GM12878 (cell line): ENCODE data around the gene R3HDM1. TPM values are rescaled to one million over a fixed set of nuclear protein-coding genes. Genes with fewer than 3 reads are reported as not detected.

Experiments used
- FOXM1 ChIP-seq: IDR thresholded peaks from 2 replicates; pipeline ENCODE4 v1.6.1; 2012; ENCODE audit warnings: low read depth, mild to moderate bottlenecking, inconsistent platforms, low read length, moderate library complexity
- IRF3 ChIP-seq: fragments of 450-650 bp; IDR thresholded peaks from 2 replicates; pipeline ENCODE4 v1.6.1; 2014; ENCODE audit warnings: mild to moderate bottlenecking
- KDM1A ChIP-seq: fragments of 200-600 bp; sonication (generic); IDR thresholded peaks from 2 replicates; pipeline ENCODE4 v1.6.1; 2016; ENCODE audit warnings: borderline replicate concordance
- MEF2A ChIP-seq: IDR thresholded peaks from 2 replicates; pipeline ENCODE4 v1.6.1; 2011; ENCODE audit warnings: low read depth, mild to moderate bottlenecking, low read length, moderate library complexity; ENCODE audit not compliant: insufficient read depth
- MXI1 ChIP-seq: fragments of 150-350 bp; IDR thresholded peaks from 2 replicates; pipeline ENCODE4 v1.6.1; 2011; ENCODE audit warnings: low read depth, mild to moderate bottlenecking, inconsistent platforms, low read length, improper control_type of control experiment
- NFYA ChIP-seq: IDR thresholded peaks from 2 replicates; pipeline ENCODE4 v1.6.1; 2011; ENCODE audit warnings: low read depth, mild to moderate bottlenecking, low read length, improper control_type of control experiment, borderline replicate concordance
- POLR2A ChIP-seq: IDR thresholded peaks from 2 replicates; pipeline ENCODE4 v1.6.1; 2011; ENCODE audit warnings: low read depth, mild to moderate bottlenecking, low read length
- RBBP5 ChIP-seq: fragments of 200-600 bp; sonication (generic); conservative IDR thresholded peaks from 2 replicates; pipeline ENCODE4 v1.6.1; 2016
- RELB ChIP-seq: fragments of 450-650 bp; IDR thresholded peaks from 2 replicates; pipeline ENCODE4 v1.6.1; 2017; ENCODE audit warnings: low read depth, mild to moderate bottlenecking, moderate library complexity
- RFX5 ChIP-seq: IDR thresholded peaks from 2 replicates; pipeline ENCODE4 v1.6.1; 2011; ENCODE audit warnings: low read depth, low read length, improper control_type of control experiment
- SIN3A ChIP-seq: IDR thresholded peaks from 2 replicates; pipeline ENCODE4 v1.6.1; 2012; ENCODE audit warnings: low read depth, low read length, improper control_type of control experiment
- SIX5 ChIP-seq: IDR thresholded peaks from 2 replicates; pipeline ENCODE4 v1.6.1; 2011; ENCODE audit warnings: mild to moderate bottlenecking, low read depth, low read length, moderate library complexity; ENCODE audit not compliant: severe bottlenecking
- SMC3 ChIP-seq: IDR thresholded peaks from 2 replicates; pipeline ENCODE4 v1.6.1; 2011; ENCODE audit warnings: low read length, improper control_type of control experiment, borderline replicate concordance
- SREBF2 ChIP-seq: IDR thresholded peaks from 2 replicates; pipeline ENCODE4 v1.6.1; 2012; ENCODE audit warnings: mild to moderate bottlenecking, low read length
- TARDBP ChIP-seq: IDR thresholded peaks from 2 replicates; pipeline ENCODE4 v1.6.1; 2016; ENCODE audit warnings: borderline replicate concordance
- TCF12 ChIP-seq: IDR thresholded peaks from 2 replicates; pipeline ENCODE4 v1.6.1; 2011; ENCODE audit warnings: low read depth, mild to moderate bottlenecking, low read length
- ZBTB4 ChIP-seq: fragments of 450-650 bp; formaldehyde crosslinking; IDR thresholded peaks from 2 replicates; pipeline ENCODE4 v1.4.0; 2022; ENCODE audit warnings: mild to moderate bottlenecking, moderate library complexity
- ZNF592 ChIP-seq: fragments of 450-650 bp; IDR thresholded peaks from 2 replicates; pipeline ENCODE4 v1.6.1; 2017; ENCODE audit warnings: mild to moderate bottlenecking, moderate library complexity
- polyA plus RNA-seq, 11 experiments: library from polyadenylated mRNA; depleted of rRNA in 4 of 11; unstranded in 6 of 11; stranded (reverse) in 5 of 11; fragments of >200 nt; fragmentation: Nextera tagmentation in 4 of 11; fragmentation: Illumina TruSeq in 1 of 11; extraction: Ambion mirVana in 4 of 11; extraction: Trizol in 1 of 11; gene quantifications; 1 replicate in 1 of 11; 2 replicates in 10 of 11; pipeline versions ENCODE4 v1.2.1 to v1.2.3, GENCODE V29; 2011 to 2016; ENCODE audit warnings: inconsistent platforms in 2 of 11, missing spikeins in 2 of 11, low read depth in 1 of 11
- total RNA-seq, 4 experiments: library from RNA; depleted of rRNA in 3 of 4; stranded (reverse); fragments of >200 nt in 3 of 4; fragmentation: Illumina TruSeq in 1 of 4; extraction: Trizol in 1 of 4; gene quantifications; 2 replicates each; pipeline versions ENCODE4 v1.2.1 to v1.2.3, GENCODE V29; 2013 to 2021

R3HDM1 gene
- total and polyA plus RNA-seq, 10 of the 15 experiments (the other 5 are each of a cell fraction or from before 2014, with no cell fraction given) = 16.8 to 89.6 (median 47.7) TPM

GRCh38 chr2:135530313-135531230 lies 712 bp upstream of the R3HDM1 start, which contains the start of gene ZRANB3 (continued):
- TF ChIP-seq ZNF592 = no peak
- no peak for TF ChIP-seq SMC3
- no peak for TF ChIP-seq RBBP5
- TF ChIP-seq MXI1 = peak; percentile 86
- peak; percentile 83; the same call in 1 of the 2 replicates for TF ChIP-seq SIN3A
- TF ChIP-seq RFX5 = no peak
- TF ChIP-seq ZBTB4 (CRISPR knock-in tag) = no peak
- no peak for TF ChIP-seq SREBF2
- TF ChIP-seq FOXM1 = peak; percentile 24; the same call in 1 of the 2 replicates
- TF ChIP-seq SIX5 = peak; percentile 91
- TF ChIP-seq MEF2A = no peak
- TF ChIP-seq TCF12 = 0 out of 2 replicates have a peak, but pooled peaks have one; percentile 52
- TF ChIP-seq TARDBP = peak; percentile 70; the same call in 1 of the 2 replicates
- no peak for TF ChIP-seq IRF3
- peak; percentile 74 for TF ChIP-seq POLR2A
- TF ChIP-seq NFYA = peak; percentile 30; the same call in 1 of the 2 replicates
- TF ChIP-seq KDM1A = no peak
- peak; percentile 46; the same call in 1 of the 2 replicates for TF ChIP-seq RELB
